Endothelial cell of umbilical vein (primary cell): Measurements from ENCODE around the gene GPR158. TPM values are rescaled to one million over a fixed set of nuclear protein-coding genes. Genes with fewer than 3 reads are reported as not detected.

ENCODE experiments used
- BruUV-seq: library from RNA; stranded (reverse); fragments of 400-500 nt; replicated peaks from 2 replicates; lab custom pipeline; 2021; lab: Mats Ljungman, UMichigan
- CTCF ChIA-PET: fragments of 300-600, 350-600 bp; sonication (Branson Sonifier 250); formaldehyde crosslinking; loops from one replicate; lab custom pipeline; 2021; ENCODE audit warnings: antibody characterized with exemption, inconsistent platforms; lab: Charles Lee
- POLR2A ChIA-PET: fragments of 300-600, 350-600 bp; sonication (Branson Sonifier 250); formaldehyde crosslinking; loops from one replicate; lab custom pipeline; 2021; ENCODE audit warnings: antibody characterized with exemption, inconsistent platforms; lab: Charles Lee
- DNase-seq: peaks from one replicate; pipeline ENCODE4 v3.0.0-alpha.2; 2011; ENCODE audit warnings: low read depth, low spot score
- FAIRE-seq: peaks from 2 replicates; lab custom pipeline; 2011; peaks lifted over from hg19 to GRCh38; lab: Jason Lieb, UNC
- H2AFZ ChIP-seq: 2 replicates; pipeline ENCODE4 v1.6.0; 2012; ENCODE audit warnings: low read depth, low read length, control low read depth, inconsistent platforms
- H3K27ac ChIP-seq: 2 replicates; pipeline ENCODE4 v1.5.1; 2011; ENCODE audit warnings: low read depth, mild to moderate bottlenecking, control low read depth, low read length, moderate library complexity; ENCODE audit not compliant: insufficient read depth
- H3K27me3 ChIP-seq, 2 experiments: 2 replicates each; pipeline versions ENCODE4 v1.6.0 to v1.6.1; 2011; ENCODE audit warnings: low read length in 2 of 2, mixed read lengths in 1 of 2; ENCODE audit not compliant: control insufficient read depth in 2 of 2, insufficient read depth in 2 of 2
- H3K36me3 ChIP-seq, 2 experiments: 2 replicates in 1 of 2; 3 replicates in 1 of 2; pipeline ENCODE4 v1.5.1; 2011; ENCODE audit warnings: low read length in 2 of 2, mild to moderate bottlenecking in 1 of 2, moderate library complexity in 1 of 2; ENCODE audit not compliant: control insufficient read depth in 2 of 2, insufficient read depth in 2 of 2; ENCODE audit errors: extremely low read depth in 1 of 2
- H3K4me1 ChIP-seq: 3 replicates; pipeline ENCODE4 v1.5.1; 2011; ENCODE audit warnings: mild to moderate bottlenecking, low read length; ENCODE audit not compliant: control insufficient read depth, insufficient read depth; ENCODE audit errors: extremely low read depth
- H3K4me2 ChIP-seq: 2 replicates; pipeline ENCODE4 v1.6.1; 2011; ENCODE audit warnings: low read length, control low read depth, mixed read lengths; ENCODE audit not compliant: insufficient read depth
- H3K4me3 ChIP-seq, 3 experiments: fragments of 200-600 bp in 1 of 3; sonication (generic), shearing (Covaris generic) in 1 of 3; replicated peaks in 1 of 3; 2 replicates each; pipeline ENCODE4 v1.5.1; 2011 to 2016; ENCODE audit warnings: control low read depth in 3 of 3, low read length in 3 of 3, mild to moderate bottlenecking in 2 of 3, inconsistent platforms in 1 of 3, low read depth in 1 of 3, moderate library complexity in 1 of 3; ENCODE audit not compliant: insufficient read depth in 1 of 3
- H3K79me2 ChIP-seq: 2 replicates; pipeline ENCODE4 v1.6.0; 2012; ENCODE audit warnings: low read length, inconsistent platforms; ENCODE audit not compliant: control insufficient read depth, insufficient read depth
- H3K9ac ChIP-seq: replicated peaks from 2 replicates; pipeline ENCODE3; 2011; ENCODE audit warnings: low read length, control low read depth; ENCODE audit not compliant: insufficient read depth; ENCODE audit errors: extremely low read depth
- H3K9me1 ChIP-seq: replicated peaks from 3 replicates; pipeline ENCODE4 v1.6.0; 2011; ENCODE audit warnings: mild to moderate bottlenecking, low read length; ENCODE audit not compliant: control insufficient read depth, insufficient read depth; ENCODE audit errors: extremely low read depth
- H3K9me3 ChIP-seq: replicated peaks from 2 replicates; pipeline ENCODE4 v1.5.1; 2012; ENCODE audit warnings: low read length, inconsistent platforms; ENCODE audit not compliant: control insufficient read depth, insufficient read depth
- H4K20me1 ChIP-seq: replicated peaks from 2 replicates; pipeline ENCODE3; 2011; ENCODE audit warnings: mild to moderate bottlenecking, low read length; ENCODE audit not compliant: control insufficient read depth, insufficient read depth; ENCODE audit errors: extremely low read depth
- CTCF ChIP-seq, 2 donors: IDR thresholded peaks; 1 replicate in 1 of 2; 2 replicates in 1 of 2; pipeline ENCODE4 v1.5.1; 2011; ENCODE audit warnings: low read length in 2 of 2, mild to moderate bottlenecking in 2 of 2, moderate library complexity in 2 of 2, control low read depth in 1 of 2, inconsistent platforms in 1 of 2, low read depth in 1 of 2; ENCODE audit not compliant: insufficient read depth in 1 of 2; ENCODE audit errors: extremely low read depth in 1 of 2
- EZH2 ChIP-seq: IDR thresholded peaks from 2 replicates; pipeline ENCODE4 v1.6.1; 2012; ENCODE audit warnings: borderline replicate concordance, low read depth, mild to moderate bottlenecking, moderate library complexity, low read length, inconsistent platforms; ENCODE audit not compliant: severe bottlenecking
- FOS ChIP-seq: IDR thresholded peaks from 2 replicates; pipeline ENCODE4 v1.6.1; 2011; ENCODE audit warnings: mild to moderate bottlenecking, low read length, moderate library complexity, borderline replicate concordance; ENCODE audit not compliant: insufficient read depth
- GATA2 ChIP-seq: IDR thresholded peaks from 2 replicates; pipeline ENCODE4 v1.7.0; 2011; ENCODE audit warnings: low read depth, mild to moderate bottlenecking, moderate library complexity, mixed read lengths, low read length; ENCODE audit not compliant: insufficient read length, insufficient read depth
- JUN ChIP-seq: IDR thresholded peaks from 2 replicates; pipeline ENCODE4 v1.6.1; 2011; ENCODE audit warnings: borderline replicate concordance, low read depth; ENCODE audit not compliant: insufficient read length, insufficient read depth
- MAX ChIP-seq: IDR thresholded peaks from 2 replicates; pipeline ENCODE4 v1.6.1; 2011; ENCODE audit not compliant: insufficient read depth, insufficient read length
- MYC ChIP-seq: IDR thresholded peaks from one replicate; pipeline ENCODE4 v1.6.1; 2011; ENCODE audit warnings: mild to moderate bottlenecking, low read depth, low read length
- POLR2A ChIP-seq: IDR thresholded peaks from 2 replicates; pipeline ENCODE4 v1.6.1; 2012; ENCODE audit warnings: low read depth, mild to moderate bottlenecking, control low read depth, low read length
- POLR2AphosphoS5 ChIP-seq: IDR thresholded peaks from 2 replicates; pipeline ENCODE4 v1.6.1; 2012; ENCODE audit warnings: low read depth, mild to moderate bottlenecking, control low read depth, low read length, moderate library complexity; ENCODE audit not compliant: insufficient read depth
- dilution Hi-C: fragments of 300-500 bp; cut with MboI; formaldehyde crosslinking; loops from one replicate; pipeline ENCODE4 v1.15.0; 2019; ENCODE audit warnings: low sequenced_read_pairs; ENCODE audit not compliant: extremely low pct_ligation_motif_present
- intact Hi-C: fragments of 100-400 bp; cut with micrococcal nuclease; formaldehyde crosslinking; loops from one replicate; pipeline ENCODE4 v1.10.0; 2022
- polyA plus RNA-seq, 4 experiments: library from polyadenylated mRNA; depleted of rRNA in 3 of 4; stranded (reverse) in 3 of 4; unstranded in 1 of 4; fragments of >200 nt; gene quantifications; 2 replicates each; pipeline versions ENCODE4 v1.2.1 to v1.2.3, GENCODE V29; 2011 to 2012; ENCODE audit warnings: missing spikeins in 1 of 4
- total RNA-seq: library from RNA; stranded (reverse); gene quantifications from 2 replicates; pipeline ENCODE4 v1.2.3, GENCODE V29; 2021

GPR158 gene
- total and polyA plus RNA-seq, 2 donors (not counting 3 experiments of a cell fraction or from before 2014, with no cell fraction given), result not detected

GRCh38 chr10:25561758-25562157 lies 387.0 kb downstream of the GPR158 start:
- no peaks in the 10 kb centered on the region for H3K79me2 ChIP-seq
- dilution Hi-C loops (no loop called here), intact Hi-C loops (no loop called here)
- H3K36me3 ChIP-seq, result no peaks in the 10 kb centered on the region
- CTCF ChIA-PET, result no interaction called here
- peaks cover 8% of the 10 kb centered on the region for H3K4me1 ChIP-seq
- no peak for TF ChIP-seq GATA2
- TF ChIP-seq FOS, result no peak
- no peak for TF ChIP-seq CTCF (IDR thresholded peaks at IDR 0.05; ENCODE audit: extremely low read depth in 1 of 2, insufficient read depth in 1 of 2, low read depth in 1 of 2, low read length in 2 of 2)
- no peak for TF ChIP-seq JUN
- TF ChIP-seq EZH2, result no peak
- no peak for TF ChIP-seq MAX
- no peak for TF ChIP-seq POLR2A
- no peak for TF ChIP-seq MYC
- no peak for TF ChIP-seq POLR2AphosphoS5
- DNase-seq (no peak), FAIRE-seq (no peak)
- H3K27ac ChIP-seq, result no peak overlapping the region
- H3K9ac ChIP-seq, result no peak overlapping the region
- no peaks in the 10 kb centered on the region for H3K27me3 ChIP-seq
- POLR2A ChIA-PET, result no interaction called here
- H2AFZ ChIP-seq, result no peak overlapping the region
- no TSS peak for BruUV-seq
- no peaks in the 10 kb centered on the region for H3K9me1 ChIP-seq
- no peak overlapping the region for H3K4me2 ChIP-seq
- H4K20me1 ChIP-seq, result no peaks in the 10 kb centered on the region
- no peaks in the 10 kb centered on the region for H3K9me3 ChIP-seq
- no peak overlapping the region for H3K4me3 ChIP-seq
